HCT116 (cell line): ENCODE data around the gene PREP.

Experiments used
- CBX3 ChIP-seq: IDR thresholded peaks from 2 replicates; pipeline ENCODE4 v1.6.1; 2012; ENCODE audit warnings: low read depth
- CEBPB ChIP-seq: IDR thresholded peaks from 2 replicates; pipeline ENCODE4 v1.6.1; 2012; ENCODE audit warnings: low read depth
- CTCF ChIP-seq, 3 experiments: fragments of 200-600 bp in 1 of 3; sonication (generic) in 1 of 3; IDR thresholded peaks in 2 of 3; conservative IDR thresholded peaks in 1 of 3; 2 replicates each; pipeline ENCODE4 v1.5.1; 2012 to 2017; ENCODE audit warnings: low read depth in 2 of 3, low read length in 2 of 3, antibody characterized with exemption in 1 of 3, borderline replicate concordance in 1 of 3, control low read depth in 1 of 3, mild to moderate bottlenecking in 1 of 3, mixed read lengths in 1 of 3, mixed run types in 1 of 3, moderate library complexity in 1 of 3; ENCODE audit not compliant: insufficient read depth in 1 of 3
- EZH2 ChIP-seq: fragments of 200-600 bp; sonication (generic); IDR thresholded peaks from 2 replicates; pipeline ENCODE4 v1.6.1; 2017; ENCODE audit warnings: antibody characterized with exemption, mixed run types
- EZH2phosphoT487 ChIP-seq: fragments of 200-600 bp; IDR thresholded peaks from 2 replicates; pipeline ENCODE4 v1.6.1; 2018; ENCODE audit warnings: antibody characterized with exemption, borderline replicate concordance
- MAX ChIP-seq: IDR thresholded peaks from 2 replicates; pipeline ENCODE4 v1.6.1; 2012
- POLR2A ChIP-seq: IDR thresholded peaks from 2 replicates; pipeline ENCODE4 v1.7.0; 2011; ENCODE audit warnings: borderline replicate concordance; ENCODE audit not compliant: insufficient read depth, insufficient read length; ENCODE audit errors: extremely low read depth
- POLR2AphosphoS5 ChIP-seq: IDR thresholded peaks from 2 replicates; pipeline ENCODE4 v1.6.1; 2011; ENCODE audit warnings: mild to moderate bottlenecking, low read depth, low read length, moderate library complexity
- REST ChIP-seq: IDR thresholded peaks from 2 replicates; pipeline ENCODE4 v1.6.1; 2012; ENCODE audit warnings: low read depth
- SP1 ChIP-seq: IDR thresholded peaks from 2 replicates; pipeline ENCODE4 v1.6.1; 2012; ENCODE audit warnings: low read depth
- ZFX ChIP-seq: fragments of 450-650 bp; IDR thresholded peaks from 2 replicates; pipeline ENCODE4 v1.6.1; 2017

GRCh38 chr6:105302617-105303128 is 100.2 kb downstream of the PREP start:
- TF ChIP-seq CTCF (IDR thresholded peaks at IDR 0.05 in 2 of 3, conservative IDR thresholded peaks at IDR 0.05 in 1 of 3; ENCODE audit: borderline replicate concordance in 1 of 3, insufficient read depth in 1 of 3, low read depth in 2 of 3, low read length in 2 of 3) (no peak), POLR2AphosphoS5 (no peak), POLR2A (no peak), CBX3 (no peak), EZH2 (no peak), EZH2phosphoT487 (no peak), MAX (no peak), ZFX (no peak), CEBPB (no peak), SP1 (no peak), REST (no peak)
